HG03060 (cell line): ENCODE measurements around the gene TRPC4AP.

Source experiments
- ATAC-seq: cut with Tn5 transposase; IDR thresholded peaks from one replicate; pipeline ENCODE4 v1.9.1; 2021; ENCODE audit warnings: low read depth, moderate number of reproducible peaks; ENCODE audit not compliant: unreplicated experiment

TRPC4AP gene

DNA sequence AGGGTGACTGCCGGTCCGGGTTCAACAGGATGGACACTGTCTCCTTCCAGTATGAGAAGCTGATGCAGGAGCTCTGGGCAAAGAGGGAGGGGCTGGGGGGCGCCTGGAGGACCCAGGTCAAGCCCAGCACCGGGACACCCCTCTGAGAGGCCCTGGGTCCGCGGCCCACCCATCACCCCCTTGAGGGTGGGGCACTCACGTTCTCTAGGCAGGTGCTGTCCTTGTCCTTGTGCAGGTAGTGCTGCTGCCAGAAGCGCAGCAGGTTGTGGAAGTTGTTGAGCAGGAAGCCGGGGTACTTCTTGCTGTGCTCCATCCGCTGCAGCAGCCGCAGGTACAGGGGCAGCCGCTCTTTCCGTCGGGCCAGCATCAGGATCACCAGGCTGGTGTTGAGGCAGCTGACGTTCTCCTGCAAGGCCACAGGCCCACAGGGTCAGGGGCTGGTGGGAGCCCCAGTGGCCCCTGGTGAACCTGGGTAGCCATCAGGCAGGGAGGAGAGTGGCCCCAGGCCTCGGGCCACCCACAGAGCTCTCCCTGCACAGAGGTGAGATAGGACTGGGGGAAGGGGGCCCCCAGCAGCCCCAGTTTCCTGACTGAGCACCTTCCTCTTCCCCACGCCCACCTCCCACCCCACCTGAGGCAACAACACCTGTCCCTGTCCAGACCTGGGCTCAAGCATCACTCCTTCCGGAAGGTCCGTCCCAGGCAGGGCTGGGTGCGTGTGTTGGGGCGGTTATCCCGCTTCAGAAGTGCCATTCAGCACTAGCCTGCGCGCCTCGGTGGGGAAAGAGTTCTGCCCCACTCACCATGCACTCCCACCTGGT, 89.2 kb downstream of the TRPC4AP start:
- ATAC-seq, result no peak

DNA sequence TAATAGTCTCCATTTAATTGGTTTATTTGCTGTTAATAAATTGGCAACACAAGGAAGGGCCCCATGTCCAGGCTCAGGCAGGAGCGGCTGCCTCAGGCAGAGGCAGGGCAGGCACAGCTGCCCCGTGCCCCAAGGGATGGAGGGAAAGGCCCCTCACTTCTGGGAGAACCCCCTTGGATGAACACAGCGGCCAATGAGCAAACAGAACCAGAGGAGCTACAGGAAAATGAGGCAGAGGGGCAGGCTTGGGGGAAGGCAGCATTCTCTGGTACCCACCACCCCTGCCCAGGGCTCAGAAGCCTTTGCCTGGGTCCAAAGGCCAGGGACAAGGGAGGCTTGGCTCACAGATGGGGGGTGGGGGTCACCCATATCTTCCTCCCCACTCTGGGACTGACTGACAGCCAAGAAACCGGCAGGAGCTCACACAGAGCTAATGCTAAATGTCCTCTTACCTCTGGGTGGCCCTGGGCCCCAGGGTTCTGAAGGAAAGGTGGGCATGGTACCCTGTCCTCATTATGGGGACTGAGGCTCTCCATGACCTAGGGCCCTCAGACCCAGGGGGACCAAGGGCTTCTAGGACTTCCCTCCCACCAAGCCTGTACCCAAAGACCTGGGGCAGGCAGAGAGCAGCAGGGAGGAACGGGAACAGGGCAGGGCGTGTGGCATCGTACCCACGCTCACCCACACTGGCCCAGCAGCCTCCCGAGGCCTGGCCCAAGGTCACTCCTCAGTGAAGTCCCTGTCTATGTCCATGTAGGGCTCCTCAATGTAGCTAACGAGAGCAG, 90.0 kb downstream of the TRPC4AP start:
- ATAC-seq, result no peak

GRCh38 chr20:35001596-35002362, 90.8 kb downstream of the TRPC4AP start:
- no peak for ATAC-seq

- ATAC-seq, result no peak
Measured at GRCh38 chr20:35000922-35001595, 91.5 kb downstream of the TRPC4AP start.

- no peak for ATAC-seq
Measured at GRCh38 chr20:35000311-35000921, 92.2 kb downstream of the TRPC4AP start.

- no peak for ATAC-seq
Measured at GRCh38 chr20:34999782-35000181, 92.8 kb downstream of the TRPC4AP start.

GRCh38 chr20:34999021-34999451, 93.6 kb downstream of the TRPC4AP start:
- no peak for ATAC-seq

- no peak for ATAC-seq
Measured at GRCh38 chr20:34998331-34998950, 94.2 kb downstream of the TRPC4AP start.

GRCh38 chr20:34997774-34998173, 94.8 kb downstream of the TRPC4AP start:
- no peak for ATAC-seq

GRCh38 chr20:34997131-34997561, 95.5 kb downstream of the TRPC4AP start:
- ATAC-seq, result no peak

DNA sequence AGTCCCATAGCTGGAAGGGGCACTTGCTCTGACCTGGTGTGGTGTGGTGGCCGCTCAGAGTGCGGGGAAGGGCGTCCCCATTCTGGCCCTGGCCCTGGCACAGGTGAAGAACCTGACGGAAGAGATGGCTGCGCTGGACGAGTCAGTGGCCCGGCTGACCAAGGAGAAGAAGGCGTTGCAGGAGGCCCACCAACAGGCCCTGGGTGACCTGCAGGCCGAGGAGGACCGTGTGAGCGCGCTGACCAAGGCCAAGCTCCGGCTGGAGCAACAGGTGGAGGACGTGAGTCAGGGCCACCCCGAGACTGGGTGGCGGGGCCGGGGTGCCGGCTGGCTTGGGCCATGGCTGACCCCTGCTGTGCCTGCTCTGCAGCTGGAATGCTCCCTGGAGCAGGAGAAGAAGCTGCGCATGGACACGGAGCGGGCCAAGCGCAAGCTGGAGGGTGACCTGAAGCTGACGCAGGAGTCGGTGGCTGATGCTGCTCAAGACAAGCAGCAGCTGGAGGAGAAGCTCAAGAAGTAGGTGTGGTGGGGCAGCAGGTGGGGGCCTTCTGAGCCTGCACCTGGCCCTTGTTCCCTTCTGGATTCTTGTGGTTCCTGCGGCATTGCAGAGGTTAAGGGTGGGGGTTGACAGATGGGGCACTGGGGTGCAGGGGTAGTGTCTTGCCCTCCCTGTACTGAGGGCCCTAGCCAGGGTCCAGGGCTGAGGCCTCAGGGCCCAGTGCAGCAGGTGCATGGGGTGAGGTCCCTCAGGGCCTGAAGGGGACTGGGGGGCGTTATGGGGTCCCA, 96.2 kb downstream of the TRPC4AP start:
- no peak for ATAC-seq

GRCh38 chr20:34995696-34996095, 96.9 kb downstream of the TRPC4AP start:
- ATAC-seq, result no peak

GRCh38 chr20:34995192-34995591, 97.4 kb downstream of the TRPC4AP start:
- ATAC-seq, result no peak

DNA sequence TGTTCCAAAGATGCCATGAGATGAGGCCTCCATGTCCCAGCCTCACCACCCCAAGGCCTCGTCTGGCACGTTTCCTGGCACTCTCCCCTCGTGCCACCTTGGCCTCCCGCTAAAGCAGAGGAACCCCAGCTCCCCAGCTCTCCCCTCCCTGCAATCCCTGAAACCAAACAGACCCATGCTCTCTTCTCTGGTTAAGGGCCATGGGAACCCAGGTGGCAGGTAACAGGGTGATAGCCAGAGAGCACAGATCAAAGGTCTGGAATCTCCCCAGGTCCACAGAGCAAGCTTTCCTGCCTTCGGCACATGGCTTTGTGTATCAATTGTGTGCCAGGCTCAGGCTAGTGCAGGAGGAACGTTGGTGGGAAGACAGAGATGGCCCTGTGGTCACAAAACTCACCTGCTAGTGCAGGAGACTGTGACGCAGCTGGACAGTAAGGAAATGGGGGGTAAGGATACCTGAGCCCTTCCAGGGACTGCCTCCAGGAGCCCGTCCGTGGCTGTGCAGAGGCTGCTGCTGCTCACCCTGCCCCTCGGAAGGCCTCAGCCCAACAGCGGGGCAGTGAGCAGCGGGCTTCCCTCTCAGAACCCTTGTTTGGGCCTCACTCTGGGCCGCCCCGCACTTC, 98.0 kb downstream of the TRPC4AP start:
- ATAC-seq, result no peak

DNA sequence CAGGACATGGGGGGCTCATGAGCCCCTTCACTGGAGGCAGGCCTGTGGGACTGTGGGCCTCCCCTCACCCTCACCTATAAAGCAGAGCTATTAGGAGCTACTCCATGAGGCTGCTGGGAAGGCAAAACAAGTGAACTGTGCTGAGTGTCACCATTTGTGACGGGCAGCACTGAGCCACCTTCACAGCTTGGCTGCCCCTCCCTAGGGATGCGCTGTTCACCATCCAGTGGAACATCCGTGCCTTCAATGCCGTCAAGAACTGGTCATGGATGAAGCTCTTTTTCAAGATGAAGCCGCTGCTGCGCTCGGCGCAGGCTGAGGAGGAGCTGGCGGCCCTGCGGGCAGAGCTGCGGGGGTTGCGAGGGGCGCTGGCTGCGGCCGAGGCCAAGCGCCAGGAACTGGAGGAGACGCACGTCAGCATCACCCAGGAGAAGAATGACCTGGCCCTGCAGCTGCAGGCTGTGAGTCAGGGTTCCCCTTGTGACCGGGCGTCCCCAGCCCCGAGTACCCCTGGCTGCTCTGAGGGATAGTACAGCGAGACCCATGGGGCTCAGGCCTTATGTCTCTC, 98.6 kb downstream of the TRPC4AP start:
- ATAC-seq, result no peak

DNA sequence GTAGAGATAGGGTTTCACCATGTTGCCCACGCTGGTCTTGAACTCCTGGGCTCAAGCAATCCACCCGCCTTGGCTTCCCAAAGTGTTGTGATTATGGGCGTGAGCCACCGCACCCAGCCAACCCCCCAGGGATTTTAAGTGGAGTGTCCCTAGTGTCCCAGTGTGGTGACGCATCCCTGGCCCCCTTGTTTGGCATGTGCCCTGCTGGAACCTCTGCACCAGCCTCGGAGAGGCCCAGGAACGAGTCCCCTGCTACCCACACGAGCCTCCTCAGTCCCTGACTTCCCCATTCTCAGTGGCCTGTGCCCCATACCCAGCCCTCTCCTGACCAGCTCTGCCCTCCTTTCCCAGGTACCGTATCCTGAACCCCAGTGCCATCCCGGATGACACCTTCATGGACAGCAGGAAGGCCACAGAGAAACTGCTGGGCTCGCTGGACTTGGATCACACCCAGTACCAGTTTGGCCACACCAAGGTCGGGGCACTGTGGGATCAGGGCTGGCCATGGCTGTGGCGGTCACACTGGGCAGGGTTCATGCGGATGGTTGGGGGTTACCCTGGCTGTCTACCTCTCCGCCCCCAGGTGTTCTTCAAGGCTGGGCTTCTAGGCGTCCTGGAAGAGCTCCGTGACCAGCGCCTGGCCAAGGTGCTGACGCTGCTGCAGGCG, 99.7 kb downstream of the TRPC4AP start:
- ATAC-seq, result no peak

GRCh38 chr20:34990661-34991214, 101.9 kb downstream of the TRPC4AP start:
- no peak for ATAC-seq
